OCI-LY7 (cell line): ENCODE results near the gene GTF2IRD2. TPM values are rescaled to one million over a fixed set of nuclear protein-coding genes. Genes with fewer than 3 reads are reported as not detected.
"Not testable (repeated sequence)": the region's sequence is repeated elsewhere in the genome, so short reads cannot be mapped to it uniquely, and the experiment has no call there.

ENCODE experiments used
- BruUV-seq: library from RNA; stranded (reverse); fragments of 400-500 nt; replicated peaks from 2 replicates; lab custom pipeline; 2021; lab: Mats Ljungman, UMichigan
- CTCF ChIA-PET: fragments of 300-600 bp; sonication (Branson Sonifier 250); formaldehyde crosslinking; loops from one replicate; lab custom pipeline; 2022; ENCODE audit warnings: antibody characterized with exemption; ENCODE audit not compliant: unreplicated experiment; lab: Charles Lee
- POLR2A ChIA-PET: fragments of 300-600 bp; sonication (Branson Sonifier 250); formaldehyde crosslinking; loops from one replicate; lab custom pipeline; 2022; ENCODE audit warnings: antibody characterized with exemption; lab: Charles Lee
- DNase-seq: peaks from one replicate; pipeline ENCODE4 v3.0.0-alpha.2; 2015; ENCODE audit warnings: low spot score
- H2AFZ ChIP-seq: fragments of 200-600 bp; sonication (generic), shearing (Covaris generic); 2 replicates; pipeline ENCODE4 v1.6.1; 2014; ENCODE audit warnings: mild to moderate bottlenecking, antibody characterized with exemption, low read length, moderate library complexity
- H3K27ac ChIP-seq: fragments of 200-600 bp; sonication (generic); 2 replicates; pipeline ENCODE4 v1.5.1; 2014; ENCODE audit warnings: mixed run types, low read depth, mild to moderate bottlenecking, moderate library complexity, low read length, inconsistent platforms; ENCODE audit not compliant: poor library complexity, severe bottlenecking
- H3K36me3 ChIP-seq: fragments of 200-600 bp; sonication (generic); 2 replicates; pipeline ENCODE4 v1.6.1; 2014; ENCODE audit warnings: mild to moderate bottlenecking, antibody characterized with exemption, low read length, moderate library complexity, mixed read lengths; ENCODE audit not compliant: insufficient read depth
- H3K4me1 ChIP-seq: fragments of 200-600 bp; sonication (generic); 2 replicates; pipeline ENCODE4 v1.5.1; 2014; ENCODE audit warnings: mild to moderate bottlenecking, low read length; ENCODE audit not compliant: insufficient read depth, poor library complexity, severe bottlenecking
- H3K4me2 ChIP-seq: fragments of 200-600 bp; sonication (generic); 2 replicates; pipeline ENCODE4 v1.6.1; 2014; ENCODE audit warnings: mild to moderate bottlenecking, low read length
- H3K4me3 ChIP-seq: fragments of 200-600 bp; sonication (generic); 2 replicates; pipeline ENCODE4 v1.5.1; 2014; ENCODE audit warnings: mild to moderate bottlenecking, low read depth, low read length; ENCODE audit not compliant: poor library complexity, severe bottlenecking
- H3K79me2 ChIP-seq: fragments of 200-600 bp; sonication (generic); 2 replicates; pipeline ENCODE4 v1.6.1; 2016; ENCODE audit warnings: low read depth, mild to moderate bottlenecking, low read length, moderate library complexity, mixed read lengths; ENCODE audit not compliant: insufficient read depth
- H3K9me2 ChIP-seq: fragments of 200-600 bp; sonication (generic); 2 replicates; pipeline ENCODE4 v1.6.1; 2016; ENCODE audit warnings: mild to moderate bottlenecking, low read length, mixed read lengths; ENCODE audit not compliant: insufficient read depth
- H3K9me3 ChIP-seq: fragments of 200-600 bp; sonication (generic); 2 replicates; pipeline ENCODE4 v1.6.1; 2014; ENCODE audit warnings: mild to moderate bottlenecking, mixed run types, low read length, mixed read lengths
- H4K20me1 ChIP-seq: fragments of 200-600 bp; sonication (generic); 2 replicates; pipeline ENCODE4 v1.6.1; 2014; ENCODE audit warnings: mild to moderate bottlenecking, antibody characterized with exemption, low read length, moderate library complexity, mixed read lengths; ENCODE audit not compliant: insufficient read depth
- intact Hi-C: fragments of 100-400 bp; cut with micrococcal nuclease; formaldehyde crosslinking; loops from one replicate; pipeline ENCODE4 v1.10.0; 2022; ENCODE audit not compliant: unreplicated experiment
- total RNA-seq, 2 experiments: library from RNA; depleted of rRNA in 1 of 2; stranded (reverse); fragments of >200 nt in 1 of 2; shearing (Covaris generic) in 1 of 2; gene quantifications; 2 replicates each; pipeline ENCODE4 v1.2.3, GENCODE V29; 2014 to 2022

Gene GTF2IRD2
- total RNA-seq, 2 experiments from 2014 or later: 4.2 to 14.6 TPM

- H3K4me2 ChIP-seq, H3K27ac ChIP-seq, H3K9me2 ChIP-seq, H3K36me3 ChIP-seq, H4K20me1 ChIP-seq, H3K79me2 ChIP-seq, CTCF ChIA-PET, intact Hi-C loops, H2AFZ ChIP-seq, H3K4me3 ChIP-seq, DNase-seq, H3K4me1 ChIP-seq, POLR2A ChIA-PET, H3K9me3 ChIP-seq, BruUV-seq: not testable (repeated sequence)
Measured at GRCh38 chr7:74773760-74774750, 77.3 kb downstream of the GTF2IRD2 start, which contains the start of gene NCF1. TSS of gene NCF1 (plus strand) at chr7:74774011. CDS start at chr7:74774032, 21 bp downstream.

- H3K9me2 ChIP-seq, H3K27ac ChIP-seq, H3K4me1 ChIP-seq, H3K4me3 ChIP-seq, H4K20me1 ChIP-seq, CTCF ChIA-PET, H3K36me3 ChIP-seq, BruUV-seq, H2AFZ ChIP-seq, H3K9me3 ChIP-seq, H3K4me2 ChIP-seq, intact Hi-C loops, H3K79me2 ChIP-seq, POLR2A ChIA-PET: not testable (repeated sequence)
- peak; percentile 5 for DNase-seq
Measured at GRCh38 chr7:74772093-74772492, 79.3 kb downstream of the GTF2IRD2 start.

GRCh38 chr7:74770062-74770461 lies 81.3 kb downstream of the GTF2IRD2 start:
- H3K4me3 ChIP-seq, BruUV-seq, POLR2A ChIA-PET, H4K20me1 ChIP-seq, intact Hi-C loops, H3K4me1 ChIP-seq, H3K27ac ChIP-seq, H3K9me2 ChIP-seq, H3K36me3 ChIP-seq, H3K9me3 ChIP-seq, H2AFZ ChIP-seq, CTCF ChIA-PET, H3K4me2 ChIP-seq, H3K79me2 ChIP-seq, DNase-seq: not testable (repeated sequence)

GRCh38 chr7:74766991-74767390 lies 84.4 kb downstream of the GTF2IRD2 start:
- DNase-seq, intact Hi-C loops, BruUV-seq: not testable (repeated sequence)

GRCh38 chr7:74766509-74766908 lies 84.9 kb downstream of the GTF2IRD2 start:
- H3K4me2 ChIP-seq, H4K20me1 ChIP-seq, BruUV-seq, intact Hi-C loops, H3K9me2 ChIP-seq, H3K4me3 ChIP-seq, H3K4me1 ChIP-seq, CTCF ChIA-PET, DNase-seq, H3K36me3 ChIP-seq, H3K79me2 ChIP-seq, H3K27ac ChIP-seq, POLR2A ChIA-PET, H2AFZ ChIP-seq, H3K9me3 ChIP-seq: not testable (repeated sequence)

More at GRCh38 chr7:74766991-74767390, 84.4 kb downstream of the GTF2IRD2 start:
- H3K4me1 ChIP-seq, H3K27ac ChIP-seq, H3K79me2 ChIP-seq, H3K9me3 ChIP-seq, H4K20me1 ChIP-seq, H3K4me3 ChIP-seq, H3K36me3 ChIP-seq, H2AFZ ChIP-seq, POLR2A ChIA-PET, H3K9me2 ChIP-seq, CTCF ChIA-PET, H3K4me2 ChIP-seq: not testable (repeated sequence)

GRCh38 chr7:74765205-74765918 lies 86.0 kb downstream of the GTF2IRD2 start:
- H3K9me3 ChIP-seq, POLR2A ChIA-PET, H3K4me1 ChIP-seq, H2AFZ ChIP-seq, H3K27ac ChIP-seq, intact Hi-C loops, H3K36me3 ChIP-seq, H3K79me2 ChIP-seq, H3K4me3 ChIP-seq, BruUV-seq, H3K4me2 ChIP-seq, H3K9me2 ChIP-seq, CTCF ChIA-PET, H4K20me1 ChIP-seq, DNase-seq: not testable (repeated sequence)
